ENCODE measurements around the gene FDXR.

Gene FDXR

DNA sequence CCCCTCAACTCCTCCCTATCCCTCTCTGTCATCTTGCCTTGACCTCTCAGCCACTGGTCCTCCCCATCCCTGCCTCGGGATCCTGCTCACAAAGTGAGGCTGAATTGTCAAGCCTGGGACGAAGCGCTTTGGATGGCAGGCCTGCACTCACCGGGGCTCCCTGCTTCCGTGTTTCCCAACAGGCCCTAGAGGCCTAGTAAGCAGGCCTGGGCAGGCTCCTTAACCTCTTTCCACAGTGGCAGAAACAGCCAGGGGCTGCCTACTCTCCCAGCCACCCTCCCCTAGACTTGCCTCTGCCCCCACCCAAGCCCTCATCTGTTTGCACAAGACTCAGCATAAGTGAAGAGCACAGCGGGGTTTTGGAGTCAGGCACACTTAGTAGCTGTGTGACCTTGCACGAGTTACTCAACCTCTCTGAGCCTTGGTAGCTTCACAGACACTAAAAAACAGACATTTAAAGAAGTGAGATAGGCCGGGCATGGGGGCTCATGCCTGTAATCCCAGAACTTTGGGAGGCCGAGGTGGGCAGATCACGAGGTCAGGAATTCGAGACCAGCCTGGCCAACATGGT lies 25.7 kb upstream of the FDXR start:
- DNase-seq: no peak

DNA sequence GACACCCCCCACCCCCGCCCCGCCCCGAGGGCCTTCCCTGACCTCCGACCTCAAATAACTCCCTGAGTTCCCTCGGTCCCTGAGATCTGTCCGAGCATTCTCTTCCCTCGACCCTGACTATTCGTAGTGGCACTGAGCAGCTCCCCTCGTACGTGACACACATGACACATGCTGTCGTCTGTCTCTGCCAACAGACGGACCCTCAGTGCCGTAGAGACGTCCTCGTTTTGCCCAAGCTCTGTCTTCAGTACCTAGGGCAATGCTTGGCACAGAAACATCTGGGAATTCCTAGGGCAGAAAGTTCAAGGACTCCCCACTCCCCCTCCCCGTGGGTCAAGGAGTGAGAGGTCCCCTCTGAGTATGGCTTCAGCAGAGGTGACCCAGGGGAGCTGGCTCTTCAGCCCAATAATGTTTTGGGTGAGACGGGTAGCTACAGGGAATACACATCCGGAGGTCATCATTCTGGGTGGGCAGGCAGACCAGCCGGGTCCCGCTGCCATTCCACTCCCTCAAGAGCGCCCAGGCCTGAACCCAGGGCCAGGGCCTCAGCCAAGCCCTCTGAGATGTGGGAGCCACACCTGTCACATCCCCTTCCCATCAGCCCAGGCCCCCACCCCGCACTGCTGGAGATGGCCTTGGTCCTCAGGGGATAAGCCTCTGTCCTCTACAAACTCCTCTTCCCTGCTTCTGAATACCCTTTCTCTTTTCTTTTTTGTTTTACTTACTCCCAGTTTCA lies 21.3 kb upstream of the FDXR start:
- no peak for DNase-seq

GRCh38 chr17:74892974-74893911 lies 20.4 kb upstream of the FDXR start, which contains the start of gene FADS6:
TSS of gene FADS6 (minus strand) at chr17:74893633. CDS start at chr17:74893595, 38 bp downstream.
- DNase-seq: no peak

DNA sequence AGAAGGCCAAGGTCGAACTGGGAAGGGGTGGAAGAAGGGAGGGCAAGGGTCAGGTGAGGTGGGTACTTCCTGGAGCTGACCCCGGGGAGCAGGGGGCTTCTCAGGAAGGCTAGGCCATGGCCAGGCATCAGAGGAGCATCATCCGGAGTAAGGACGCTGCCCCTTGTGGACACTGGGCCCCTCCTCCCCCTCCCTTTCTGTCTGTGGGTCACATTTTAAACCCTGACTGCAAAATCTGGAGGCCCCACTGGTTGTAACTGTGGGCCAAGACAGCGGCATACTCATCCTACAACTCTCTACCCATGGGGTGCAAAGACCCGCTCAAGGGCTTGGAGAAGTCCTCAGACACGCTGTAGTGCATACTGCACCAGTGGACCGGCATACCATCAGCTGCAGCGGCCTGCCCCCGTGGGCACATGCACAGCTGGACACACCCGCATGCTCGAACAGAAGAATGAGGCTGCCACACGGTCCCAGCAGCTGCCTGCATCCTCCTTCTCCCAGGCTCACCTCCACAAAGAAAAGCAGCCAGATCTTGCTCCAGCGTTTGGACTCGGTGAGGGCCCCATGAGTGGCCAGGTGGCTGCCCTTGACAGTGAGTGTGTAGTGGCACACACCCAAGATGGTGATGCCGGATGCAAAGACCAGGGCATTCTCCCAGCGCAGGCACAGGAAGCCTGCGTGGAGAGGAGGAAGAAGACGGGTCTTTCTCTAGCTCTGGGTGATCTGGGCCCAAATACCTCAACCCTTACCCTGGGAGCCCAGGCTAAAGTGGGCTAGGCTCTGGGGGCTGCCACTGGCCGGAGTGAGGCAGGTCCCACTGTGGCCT lies 19.4 kb upstream of the FDXR start:
- no peak for DNase-seq

DNA sequence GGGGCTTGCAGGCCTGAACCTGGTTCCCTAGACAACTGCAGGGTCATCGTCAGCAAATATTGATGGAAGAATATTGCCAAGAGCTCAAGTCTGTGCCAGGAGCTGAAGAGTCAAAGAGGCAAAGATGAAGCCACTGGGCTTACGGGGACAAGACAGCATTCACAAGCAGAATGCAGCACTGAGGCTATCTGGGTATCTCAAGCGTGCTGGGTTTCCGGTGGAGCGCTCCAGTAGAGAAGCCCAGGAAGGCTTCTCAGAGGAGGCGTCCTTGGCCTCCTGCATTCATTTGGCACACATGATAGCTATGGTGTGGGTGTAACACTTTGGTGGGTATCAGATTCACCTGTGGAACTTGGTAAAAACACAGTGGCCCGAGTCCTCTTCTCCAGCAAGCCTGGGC lies 17.8 kb upstream of the FDXR start:
- no peak for DNase-seq

- DNase-seq: no peak
Observed at GRCh38 chr17:74888469-74888868, 15.7 kb upstream of the FDXR start.

- no peak for DNase-seq
Observed at GRCh38 chr17:74883241-74883745, 10.5 kb upstream of the FDXR start.

GRCh38 chr17:74882517-74883240 lies 9.9 kb upstream of the FDXR start:
- no peak for DNase-seq

GRCh38 chr17:74881073-74881472 lies 8.3 kb upstream of the FDXR start:
- DNase-seq: no peak

GRCh38 chr17:74879308-74879707 lies 6.5 kb upstream of the FDXR start:
- no peak for DNase-seq

GRCh38 chr17:74878658-74879057 lies 5.9 kb upstream of the FDXR start:
- DNase-seq: no peak

- DNase-seq: no peak
Observed at GRCh38 chr17:74877592-74878548, 5.1 kb upstream of the FDXR start.

DNA sequence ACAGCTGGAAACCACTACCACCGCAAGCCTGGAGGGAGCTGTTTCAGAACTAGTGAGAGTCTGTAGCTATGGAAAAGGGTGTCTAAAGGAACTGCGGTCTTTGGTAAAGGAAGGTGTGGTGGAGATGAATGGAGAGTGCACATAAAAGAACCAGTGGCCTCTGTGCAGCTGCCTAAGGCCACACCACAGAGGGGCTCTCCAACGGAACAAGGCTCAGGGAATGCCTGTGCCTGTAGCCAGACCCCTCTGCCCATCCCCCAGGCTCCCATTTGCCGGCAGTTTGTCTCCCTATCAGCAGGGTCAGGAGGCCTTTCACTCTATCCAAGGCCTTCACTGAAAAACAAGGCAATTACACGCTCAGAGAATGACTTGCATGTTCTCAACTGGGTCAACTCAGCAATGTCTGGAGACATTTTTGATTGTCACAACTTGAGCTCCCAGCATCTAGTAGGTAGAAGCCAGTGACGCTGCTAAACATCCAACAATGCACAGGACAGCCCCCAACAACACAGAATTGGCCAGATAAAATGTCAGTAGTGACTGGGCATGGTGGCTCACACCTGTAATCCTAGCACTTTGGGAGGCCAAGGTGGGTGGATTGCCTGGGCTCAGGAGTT lies 3.3 kb upstream of the FDXR start:
- DNase-seq: no peak

- no peak for DNase-seq
Observed at GRCh38 chr17:74875155-74875976, 2.6 kb upstream of the FDXR start.

DNA sequence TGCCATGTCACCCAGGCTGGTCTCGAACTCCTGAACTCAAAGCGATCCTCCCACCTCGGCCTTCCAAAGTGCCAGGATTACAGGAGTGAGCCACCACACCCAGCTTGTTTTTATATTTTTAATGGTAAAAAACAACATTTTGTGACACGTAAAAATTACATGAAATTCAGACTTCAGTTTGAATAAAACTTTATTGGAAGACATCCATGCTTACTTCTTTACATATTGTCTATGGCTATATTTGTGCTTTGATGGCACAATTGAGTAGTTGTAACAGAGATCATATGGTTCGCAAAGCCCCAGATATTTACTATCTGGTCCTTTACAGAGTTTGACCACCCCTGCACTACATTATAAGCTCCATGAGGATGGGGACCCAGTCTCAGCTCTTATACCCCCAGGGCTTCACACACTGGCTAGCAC lies 1.8 kb upstream of the FDXR start:
- no peak for DNase-seq

DNA sequence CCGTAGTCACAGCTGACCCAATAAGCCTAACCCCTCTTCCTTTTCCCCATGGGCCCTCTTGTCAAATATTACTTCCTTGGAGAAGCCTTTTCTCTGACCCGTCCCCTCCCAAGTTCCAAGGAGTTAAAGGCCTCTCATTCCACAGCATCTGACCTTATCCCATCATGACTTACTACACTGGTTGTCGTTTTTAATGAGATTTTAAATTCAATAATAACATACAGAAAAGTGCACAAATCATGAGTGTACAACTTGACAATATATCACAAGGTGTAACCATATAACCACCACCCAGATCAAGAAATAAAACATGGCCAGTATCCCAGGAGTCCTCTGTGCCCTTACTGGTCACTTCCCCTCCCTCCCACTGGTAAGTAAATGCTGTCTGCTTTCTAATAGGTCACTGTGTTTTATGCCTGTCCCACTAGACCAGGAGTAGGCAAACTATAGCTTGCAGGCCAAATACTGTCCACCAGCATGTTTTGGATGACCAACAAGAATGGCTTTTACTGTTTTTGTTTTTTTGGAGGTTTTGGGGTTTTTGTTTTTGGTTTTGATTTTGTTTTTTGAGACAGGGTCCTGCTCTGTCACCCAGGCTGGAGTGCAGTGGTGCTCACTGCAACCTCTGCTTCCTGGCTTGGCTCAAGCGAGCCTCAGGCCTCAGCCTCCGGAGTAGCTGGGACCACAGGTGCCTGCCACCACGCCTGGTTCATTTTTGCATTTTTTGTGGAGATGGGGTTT lies 1.2 kb upstream of the FDXR start:
- DNase-seq: no peak

- peak; percentile 100 for DNase-seq
Observed at GRCh38 chr17:74873037-74873873, 461 bp upstream of the FDXR start.
